T-helper 2 cell treated with Interferon-gamma antibody and Interleukin-4, amounts not matched to agents 5 μg/mL and 100 μg/mL, for 36 hours (primary cell): ENCODE results near the gene EHHADH.

ENCODE experiments used
- DNase-seq: peaks from one replicate; pipeline ENCODE4 v3.0.0; 2021; ENCODE audit warnings: low spot score
- H3K27ac Mint-ChIP-seq: one replicate; pipeline ENCODE4 v1.8.0; 2021; ENCODE audit warnings: mild to moderate bottlenecking, mixed read lengths
- H3K27me3 Mint-ChIP-seq: one replicate; pipeline ENCODE4 v1.8.0; 2021; ENCODE audit warnings: low read depth, mixed read lengths
- H3K36me3 Mint-ChIP-seq: one replicate; pipeline ENCODE4 v1.8.0; 2021; ENCODE audit warnings: low read depth, mixed read lengths
- H3K4me1 Mint-ChIP-seq: one replicate; pipeline ENCODE4 v1.8.0; 2021; ENCODE audit warnings: low read depth, mixed read lengths
- H3K4me3 Mint-ChIP-seq: one replicate; pipeline ENCODE4 v1.8.0; 2022; ENCODE audit warnings: mild to moderate bottlenecking, moderate library complexity, mixed read lengths
- H3K9me3 Mint-ChIP-seq: one replicate; pipeline ENCODE4 v1.8.0; 2021; ENCODE audit warnings: mixed read lengths

The EHHADH gene

DNA sequence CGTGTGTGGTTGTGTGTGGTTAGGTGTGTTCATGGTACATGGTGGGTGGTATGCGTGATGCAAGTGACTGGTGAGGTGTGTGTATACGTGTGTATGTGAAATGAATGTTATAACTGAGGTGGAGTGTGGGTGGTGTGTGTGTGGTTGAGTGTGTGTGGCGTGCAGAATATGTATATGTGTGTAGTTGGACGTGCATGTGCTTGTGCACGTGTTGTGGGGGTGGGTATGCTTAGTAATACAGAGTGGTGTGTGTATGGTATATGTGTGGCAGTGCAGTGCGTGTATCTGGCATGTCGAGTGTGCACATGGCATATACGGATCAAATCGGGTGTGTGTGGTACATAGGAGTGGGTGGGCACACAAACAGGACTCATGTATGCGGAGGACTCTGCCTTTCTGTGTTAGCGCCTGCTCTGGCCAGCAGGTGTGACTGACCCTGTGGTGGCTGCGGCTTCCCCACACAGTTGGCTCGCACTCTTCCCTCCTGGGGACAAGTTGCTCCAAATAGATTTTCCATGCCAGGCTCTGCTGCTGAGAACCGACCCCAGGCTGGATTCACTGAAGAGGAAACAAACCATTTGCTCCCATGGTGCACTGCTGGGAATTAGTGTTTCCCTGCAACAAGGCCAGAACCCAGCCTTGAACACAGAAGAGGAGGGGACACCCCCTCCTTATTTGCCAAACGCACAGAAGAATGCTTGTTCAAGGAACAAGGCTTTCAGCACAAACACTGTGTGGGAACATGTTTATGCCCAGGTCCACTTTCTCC, 99.8 kb downstream of the EHHADH start:
- Mint-ChIP-seq H3K4me1 (peaks cover 6% of the 10 kb centered on the region), H3K27ac (no peak overlapping the region), H3K9me3 (no peaks in the 10 kb centered on the region), H3K4me3 (no peak overlapping the region), H3K27me3 (peaks cover 41% of the 10 kb centered on the region), H3K36me3 (peaks cover 2% of the 10 kb centered on the region)
- DNase-seq: no peak

DNA sequence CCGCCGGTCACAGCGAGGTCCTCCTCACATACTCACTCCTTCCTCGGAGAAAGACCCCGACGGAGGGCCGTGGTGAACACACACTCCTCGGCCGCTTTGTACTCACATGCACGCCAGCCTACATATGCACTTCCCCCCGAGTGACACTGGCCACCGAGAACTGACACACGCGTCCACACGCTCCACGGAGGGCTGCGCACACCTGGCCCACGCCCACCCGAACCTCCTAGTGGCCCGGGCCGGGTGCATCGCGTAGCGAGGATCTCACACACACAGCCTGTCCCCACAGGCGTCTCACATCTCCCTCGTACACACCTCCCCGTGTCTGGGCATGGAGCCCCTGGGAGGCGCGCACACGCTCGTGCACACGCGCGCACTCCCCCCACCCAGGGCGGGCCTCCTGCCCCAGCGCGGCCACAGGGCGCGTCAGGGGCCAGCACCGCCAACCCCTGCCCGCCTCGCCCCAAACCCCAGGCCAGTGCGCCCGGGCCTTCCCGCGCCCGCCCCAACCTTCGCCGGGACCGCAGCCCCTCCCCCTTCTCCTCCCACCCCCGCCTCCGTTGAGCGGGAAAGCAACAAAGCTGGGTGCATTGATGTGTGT, 100.6 kb downstream of the EHHADH start:
- Mint-ChIP-seq H3K4me3 (peak overlapping the region; percentile 83), H3K27me3 (peaks cover 39% of the 10 kb centered on the region), H3K36me3 (peaks cover 2% of the 10 kb centered on the region), H3K27ac (no peak overlapping the region), H3K4me1 (peaks cover 6% of the 10 kb centered on the region), H3K9me3 (no peaks in the 10 kb centered on the region)
- no peak for DNase-seq

DNA sequence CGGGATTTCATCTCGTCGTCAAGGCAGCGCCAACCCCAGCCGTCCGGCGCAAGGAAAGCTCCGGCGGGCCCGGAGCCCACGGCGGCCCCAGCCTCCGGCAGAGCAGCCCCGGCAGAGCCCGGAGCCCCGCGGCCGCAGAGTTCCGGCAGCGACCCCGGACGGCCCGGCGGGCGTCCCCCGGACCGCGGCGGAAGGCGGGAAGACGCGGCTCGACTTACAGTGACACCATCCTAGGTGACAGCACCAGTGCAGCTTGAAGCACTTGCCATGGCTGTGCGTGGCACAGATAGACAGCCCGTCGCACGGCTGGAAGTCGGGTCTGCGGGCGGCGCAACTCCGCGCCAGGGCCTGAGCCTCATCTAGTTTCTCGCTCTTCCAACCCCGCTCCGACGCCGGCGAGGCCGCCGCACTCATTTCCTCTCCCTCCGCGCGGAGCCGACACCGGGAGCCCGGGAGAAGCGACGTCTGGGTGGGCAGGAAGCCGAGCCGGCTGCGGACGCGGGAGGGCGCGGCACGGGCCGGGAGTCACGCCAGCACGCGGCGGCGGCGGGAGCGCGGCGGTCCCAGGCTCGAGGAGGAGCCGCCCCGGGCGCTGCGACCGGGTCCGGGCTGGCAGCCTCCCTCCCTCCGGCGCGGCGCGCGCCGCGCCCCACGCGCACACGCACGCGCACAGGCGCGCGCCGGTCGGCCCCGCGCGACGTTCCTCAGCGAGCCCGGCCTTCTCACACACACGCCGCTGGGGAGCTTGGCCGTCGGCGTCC, 101.3 kb downstream of the EHHADH start, which contains the start of gene C3orf70:
Gene C3orf70 (minus strand): TSS at position 651 of the 761 bp plus-strand sequence. CDS start 237 bp downstream, at position 414.
- Mint-ChIP-seq H3K9me3 (no peaks in the 10 kb centered on the region), H3K36me3 (peaks cover 2% of the 10 kb centered on the region), H3K4me3 (peak within 1 kb of the TSS; percentile 83), H3K27me3 (peaks cover 37% of the 10 kb centered on the region), H3K4me1 (peaks cover 6% of the 10 kb centered on the region), H3K27ac (no peak within 1 kb of the TSS)
- peak; percentile 16 for DNase-seq

DNA sequence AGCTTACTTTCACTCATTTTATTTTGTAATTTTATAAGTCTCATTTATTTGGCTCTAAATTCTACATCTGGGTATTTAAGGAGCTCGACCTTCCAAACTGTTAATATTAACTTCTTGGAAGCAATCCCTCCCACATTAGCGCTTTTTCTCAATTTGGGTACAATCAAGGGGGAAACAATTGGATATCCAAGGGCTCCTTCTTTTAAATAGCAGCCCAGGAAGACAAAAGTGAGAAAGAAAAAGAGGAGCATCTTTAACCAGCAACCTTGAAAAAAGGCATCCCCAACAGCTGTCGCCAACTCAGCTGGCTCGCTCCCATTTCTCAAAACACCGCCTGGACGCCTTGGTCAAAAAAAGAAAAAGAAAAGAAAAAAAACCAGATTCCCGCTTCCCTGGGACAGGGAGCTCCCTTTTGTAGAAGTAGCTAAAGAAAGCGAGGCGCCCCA, 101.9 kb downstream of the EHHADH start:
- Mint-ChIP-seq H3K36me3 (peaks cover 2% of the 10 kb centered on the region), H3K27ac (no peak overlapping the region), H3K4me3 (peak overlapping the region; percentile 58), H3K4me1 (peaks cover 6% of the 10 kb centered on the region), H3K9me3 (no peaks in the 10 kb centered on the region), H3K27me3 (peaks cover 34% of the 10 kb centered on the region)
- DNase-seq: no peak

DNA sequence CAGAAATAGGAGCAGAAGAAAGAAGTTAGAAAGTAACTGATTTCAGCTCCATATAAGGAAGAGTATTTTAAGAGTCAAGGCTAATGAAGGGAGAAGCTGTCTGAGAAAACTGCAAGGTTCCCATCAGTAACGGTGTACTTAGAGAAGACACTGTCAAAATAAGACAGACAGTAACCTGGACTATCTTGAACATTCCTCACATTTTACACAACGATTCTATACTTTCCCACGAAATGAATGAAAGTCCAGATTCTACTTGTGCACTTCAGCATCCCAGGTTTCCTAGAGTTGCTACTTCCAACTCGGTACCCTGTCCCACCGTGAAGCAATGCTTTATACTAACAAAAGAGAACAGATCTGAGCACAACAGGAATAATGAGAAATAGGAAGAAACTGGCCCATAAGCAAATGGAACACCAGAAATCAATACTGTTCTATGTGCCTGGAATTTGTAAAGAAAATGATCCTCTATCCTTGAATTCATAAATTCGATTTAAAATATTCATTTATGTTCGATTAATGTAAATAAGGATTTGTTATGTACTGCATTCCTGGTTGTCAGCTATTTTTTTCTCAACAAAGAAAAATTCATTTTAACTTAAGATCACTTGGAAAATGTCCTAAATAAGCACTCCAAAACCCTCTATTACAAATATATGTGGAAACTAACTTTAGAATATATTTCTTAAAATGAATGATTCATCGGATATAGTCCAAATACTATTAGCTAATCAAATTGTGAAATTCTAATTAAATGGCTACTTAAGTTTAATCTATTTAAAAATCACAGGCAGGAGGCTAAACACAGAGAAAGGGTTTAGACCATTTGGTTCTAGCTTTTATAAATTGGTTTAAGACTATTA, 102.5 kb downstream of the EHHADH start:
- Mint-ChIP-seq H3K36me3 (peaks cover 2% of the 10 kb centered on the region), H3K27ac (no peak overlapping the region), H3K9me3 (no peaks in the 10 kb centered on the region), H3K27me3 (peaks cover 30% of the 10 kb centered on the region), H3K4me1 (peaks cover 6% of the 10 kb centered on the region), H3K4me3 (no peak overlapping the region)
- DNase-seq: no peak

DNA sequence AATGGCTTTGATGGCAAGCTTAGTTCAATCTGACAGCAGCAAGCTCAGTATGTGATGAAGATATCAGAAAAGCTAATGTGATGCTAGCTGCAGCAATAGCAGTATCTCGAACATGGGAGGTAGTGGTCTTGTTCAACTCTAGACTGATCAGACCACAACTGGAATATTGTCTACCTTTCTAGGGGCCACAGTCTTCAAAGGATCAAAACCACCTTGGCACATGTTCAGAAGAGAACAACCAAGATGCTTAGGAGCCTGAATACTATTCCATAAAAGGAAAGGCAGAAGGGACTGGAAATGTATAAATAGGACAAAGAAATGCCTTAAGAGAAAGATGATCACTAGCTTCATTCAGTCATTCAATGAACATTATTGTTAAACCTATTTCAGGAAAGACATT, 103.3 kb downstream of the EHHADH start:
- no peak overlapping the region for H3K4me3 Mint-ChIP-seq
- H3K36me3 Mint-ChIP-seq: peaks cover 2% of the 10 kb centered on the region
- peaks cover 30% of the 10 kb centered on the region for H3K27me3 Mint-ChIP-seq
- H3K9me3 Mint-ChIP-seq: no peaks in the 10 kb centered on the region
- DNase-seq: no peak
- no peak overlapping the region for H3K27ac Mint-ChIP-seq
- H3K4me1 Mint-ChIP-seq: peaks cover 6% of the 10 kb centered on the region

DNA sequence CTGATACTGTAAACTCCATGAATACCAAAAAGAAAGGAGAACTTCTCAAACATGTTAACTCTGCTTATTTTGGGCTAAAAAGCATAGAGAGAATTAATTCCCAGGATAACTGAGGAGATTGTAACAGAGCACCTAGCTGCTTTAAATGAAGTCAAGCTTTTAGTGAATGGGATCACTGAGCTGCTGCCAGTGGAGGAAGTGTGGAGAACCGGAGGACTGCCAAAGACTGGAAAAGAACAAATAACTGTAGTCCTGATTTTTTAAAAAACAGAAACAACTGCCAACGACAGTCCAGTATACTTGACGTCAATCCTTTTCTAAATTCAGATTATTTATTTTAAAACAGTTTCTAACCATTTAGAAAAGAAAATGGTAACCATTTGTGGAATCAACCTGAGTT, 104.3 kb downstream of the EHHADH start:
- peaks cover 30% of the 10 kb centered on the region for H3K27me3 Mint-ChIP-seq
- H3K36me3 Mint-ChIP-seq: peaks cover 2% of the 10 kb centered on the region
- no peak overlapping the region for H3K27ac Mint-ChIP-seq
- no peak overlapping the region for H3K4me3 Mint-ChIP-seq
- H3K4me1 Mint-ChIP-seq: peaks cover 6% of the 10 kb centered on the region
- no peak for DNase-seq
- no peaks in the 10 kb centered on the region for H3K9me3 Mint-ChIP-seq

DNA sequence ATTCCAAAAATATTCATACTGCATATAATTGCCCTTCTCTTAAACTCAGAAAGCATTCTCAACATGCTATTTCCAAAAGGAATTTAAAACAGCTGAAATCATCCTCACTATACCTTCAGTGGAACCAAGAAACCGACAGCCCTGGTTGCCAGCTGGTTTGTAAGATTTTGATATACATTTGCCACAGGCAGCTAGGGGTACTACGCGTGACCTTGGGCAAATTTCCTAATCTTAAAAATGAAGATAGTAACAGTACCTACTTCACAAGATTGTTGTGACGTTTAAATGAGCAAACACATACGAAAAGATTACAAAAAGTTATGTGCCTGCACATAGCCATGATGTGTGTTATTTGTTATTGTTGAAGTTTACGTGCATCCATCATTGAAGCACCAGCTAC, 108.3 kb downstream of the EHHADH start:
- H3K36me3 Mint-ChIP-seq: no peaks in the 10 kb centered on the region
- no peaks in the 10 kb centered on the region for H3K9me3 Mint-ChIP-seq
- H3K27me3 Mint-ChIP-seq: peaks cover 21% of the 10 kb centered on the region

DNA sequence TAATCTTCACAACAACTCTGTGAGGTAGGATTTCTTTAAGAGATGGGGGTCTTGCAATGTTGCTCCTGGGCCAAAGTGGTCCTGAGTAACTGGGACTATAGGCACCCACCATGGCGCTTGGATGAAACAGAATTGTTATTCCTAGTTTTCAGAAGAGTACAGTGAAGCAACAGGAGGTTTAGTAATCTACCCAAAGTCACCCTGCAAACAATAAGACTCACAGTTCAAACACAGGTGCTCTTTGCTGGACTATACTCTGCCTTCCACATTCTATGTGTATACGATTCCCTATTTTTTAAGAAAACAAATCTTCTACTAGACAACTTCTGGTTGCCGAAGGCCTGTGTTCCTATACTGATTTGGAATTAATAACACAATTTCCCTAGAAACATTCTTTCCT, 109.1 kb downstream of the EHHADH start:
- no peaks in the 10 kb centered on the region for H3K36me3 Mint-ChIP-seq
- H3K4me1 Mint-ChIP-seq: no peaks in the 10 kb centered on the region

More for the DNA sequence above, 108.3 kb downstream of the EHHADH start:
- Mint-ChIP-seq H3K4me3 (no peak overlapping the region), H3K27ac (no peak overlapping the region), H3K4me1 (no peaks in the 10 kb centered on the region)
- DNase-seq: no peak

More for the DNA sequence above, 109.1 kb downstream of the EHHADH start:
- Mint-ChIP-seq H3K4me3 (no peak overlapping the region), H3K27me3 (peaks cover 14% of the 10 kb centered on the region), H3K27ac (no peak overlapping the region), H3K9me3 (no peaks in the 10 kb centered on the region)
- DNase-seq: no peak
